AG04450 (cell line): ENCODE measurements around the gene LASP1. TPM values are rescaled to one million over a fixed set of nuclear protein-coding genes. Genes with fewer than 3 reads are reported as not detected.
"Not testable (repeated sequence)": the region's sequence is repeated elsewhere in the genome, so short reads cannot be mapped to it uniquely, and the experiment has no call there.

ENCODE experiments used
- CTCF ChIA-PET: fragments of 300-600, 350-600 bp; formaldehyde crosslinking; extraction: SDS; loops from one replicate; lab custom pipeline; 2022; ENCODE audit warnings: antibody characterized with exemption, inconsistent platforms; lab: Charles Lee
- POLR2A ChIA-PET: fragments of 350-600 bp; formaldehyde crosslinking; extraction: SDS; loops from one replicate; lab custom pipeline; 2021; ENCODE audit warnings: antibody characterized with exemption, inconsistent platforms; lab: Yijun Ruan, JAX
- DNase-seq: peaks from one replicate; pipeline ENCODE4 v3.0.0-alpha.2; 2011; ENCODE audit warnings: low read depth, low spot score
- H3K27ac ChIP-seq: one replicate; pipeline ENCODE4 v1.5.1; 2012; ENCODE audit warnings: low read depth, low read length, control low read depth
- H3K27me3 ChIP-seq: one replicate; pipeline ENCODE4 v1.6.0; 2012; ENCODE audit warnings: low read length; ENCODE audit not compliant: control insufficient read depth, insufficient read depth
- H3K4me3 ChIP-seq: 2 replicates; pipeline ENCODE4 v1.5.1; 2011; ENCODE audit warnings: mild to moderate bottlenecking, low read depth, low read length, control low read depth
- H3K9me3 ChIP-seq: 2 replicates; pipeline ENCODE4 v1.5.1; 2012; ENCODE audit warnings: low read length; ENCODE audit not compliant: control insufficient read depth, insufficient read depth
- CTCF ChIP-seq: IDR thresholded peaks from 2 replicates; pipeline ENCODE4 v1.5.1; 2011; ENCODE audit warnings: low read depth, low read length, control low read depth, inconsistent platforms
- polyA plus RNA-seq: library from polyadenylated mRNA; depleted of rRNA; stranded (reverse); fragments of >200 nt; gene quantifications from 2 replicates; pipeline ENCODE4 v1.2.3, GENCODE V29; 2011

Gene LASP1
- polyA plus RNA-seq, 1 experiment = 181 TPM

- Histone ChIP-seq H3K27me3 (no peaks in the 10 kb centered on the region), H3K27ac (no peak overlapping the region), H3K9me3 (no peaks in the 10 kb centered on the region; the same call in 1 of the 2 replicates), H3K4me3 (no peak overlapping the region)
- DNase-seq = no peak
- ChIA-PET POLR2A (no interaction called here), CTCF (interaction anchor here (2.0 kb wide), 1 partner anchor 245 kb away, joined by 11 read pairs; no protein-coding TSS in a partner anchor)
- TF ChIP-seq CTCF = no peak
These were observed 38.2 kb downstream of the LASP1 start for GRCh38 chr17:38907930-38908675.

GRCh38 chr17:38908676-38909181 lies 38.9 kb downstream of the LASP1 start:
- CTCF ChIA-PET = interaction anchor here (0.7 to 0.9 kb wide), 2 partner anchors 31 to 244 kb away, joined by 4 to 9 read pairs; no protein-coding TSS in a partner anchor

GRCh38 chr17:38910325-38910724 lies 40.5 kb downstream of the LASP1 start:
- no peaks in the 10 kb centered on the region for H3K27me3 ChIP-seq
- no peaks in the 10 kb centered on the region; the same call in 1 of the 2 replicates for H3K9me3 ChIP-seq
- no peak for TF ChIP-seq CTCF
- ChIA-PET CTCF (interaction anchor here (1.0 to 1.4 kb wide), 2 partner anchors 22 to 243 kb away, joined by 3 to 5 read pairs; no protein-coding TSS in a partner anchor), POLR2A (interaction anchor here (0.6 kb wide), 1 partner anchor 37 kb away, joined by 3 read pairs; no protein-coding TSS in a partner anchor)
- no peak overlapping the region for H3K27ac ChIP-seq
- DNase-seq = no peak
- no peak overlapping the region for H3K4me3 ChIP-seq

More at GRCh38 chr17:38908676-38909181, 38.9 kb downstream of the LASP1 start:
- Histone ChIP-seq H3K9me3 (no peaks in the 10 kb centered on the region; the same call in 1 of the 2 replicates), H3K4me3 (no peak overlapping the region), H3K27me3 (no peaks in the 10 kb centered on the region), H3K27ac (no peak overlapping the region)
- POLR2A ChIA-PET = no interaction called here
- no peak for DNase-seq
- no peak for TF ChIP-seq CTCF

GRCh38 chr17:38911081-38911730 lies 41.3 kb downstream of the LASP1 start:
- H3K4me3 ChIP-seq = no peak overlapping the region
- no peak for TF ChIP-seq CTCF
- no peaks in the 10 kb centered on the region; the same call in 1 of the 2 replicates for H3K9me3 ChIP-seq
- CTCF ChIA-PET = interaction anchor here (1.4 kb wide), 1 partner anchor 21 kb away, joined by 3 read pairs; no protein-coding TSS in a partner anchor
- no peaks in the 10 kb centered on the region for H3K27me3 ChIP-seq
- POLR2A ChIA-PET = no interaction called here
- no peak for DNase-seq
- H3K27ac ChIP-seq = no peak overlapping the region

GRCh38 chr17:38911731-38912081 lies 41.8 kb downstream of the LASP1 start:
- H3K27me3 ChIP-seq, CTCF ChIA-PET, DNase-seq, POLR2A ChIA-PET, H3K4me3 ChIP-seq, H3K9me3 ChIP-seq: not testable (repeated sequence)
- H3K27ac ChIP-seq = peak overlapping the region; percentile 11
